ENCODE data around the gene BCKDHA.

The BCKDHA gene

GRCh38 chr19:41416194-41416674 is 18.6 kb downstream of the BCKDHA start:
- ChIA-PET CTCF (no interaction called here), POLR2A (interaction anchor here (0.7 kb wide), 1 partner anchor 530 kb away, joined by 5 read pairs; no protein-coding TSS in a partner anchor)
- DNase-seq (ENCODE audit: extremely low spot score), result no peak
- no peak for TF ChIP-seq CTCF (IDR thresholded peaks at IDR 0.05; ENCODE audit: control extremely low read depth, extremely low read depth, low read depth, missing control alignments)

GRCh38 chr19:41420101-41420880 is 22.7 kb downstream of the BCKDHA start:
- CTCF ChIA-PET, result interaction anchor here (1.0 to 1.4 kb wide), 2 partner anchors 30 to 333 kb away, joined by 3 read pairs; no protein-coding TSS in a partner anchor
- no peak for DNase-seq (ENCODE audit: extremely low spot score)
- POLR2A ChIA-PET, result interaction anchor here (1.2 kb wide), 1 partner anchor 12 kb away, joined by 3 read pairs; no protein-coding TSS in a partner anchor

GRCh38 chr19:41421314-41421713 is 23.7 kb downstream of the BCKDHA start:
- no peak for TF ChIP-seq CTCF (IDR thresholded peaks at IDR 0.05; ENCODE audit: control extremely low read depth, extremely low read depth, low read depth, missing control alignments)
- DNase-seq (ENCODE audit: extremely low spot score), result no peak
- ChIA-PET CTCF (interaction anchor here (1.4 to 1.5 kb wide), 2 partner anchors 18 to 332 kb away, joined by 3 read pairs; no protein-coding TSS in a partner anchor), POLR2A (interaction anchor here (1.2 kb wide), 1 partner anchor 13 kb away, joined by 3 read pairs; no protein-coding TSS in a partner anchor)

More at GRCh38 chr19:41420101-41420880, 22.7 kb downstream of the BCKDHA start:
- TF ChIP-seq CTCF (IDR thresholded peaks at IDR 0.05; ENCODE audit: control extremely low read depth, extremely low read depth, low read depth, missing control alignments), result no peak

GRCh38 chr19:41421973-41422372 is 24.4 kb downstream of the BCKDHA start:
- no peak for DNase-seq (ENCODE audit: extremely low spot score)
- ChIA-PET CTCF (interaction anchor here (1.5 kb wide), 1 partner anchor 19 kb away, joined by 3 read pairs; no protein-coding TSS in a partner anchor), POLR2A (no interaction called here)
- TF ChIP-seq CTCF (IDR thresholded peaks at IDR 0.05; ENCODE audit: control extremely low read depth, extremely low read depth, low read depth, missing control alignments), result no peak

- ChIA-PET POLR2A (no interaction called here), CTCF (no interaction called here)
- TF ChIP-seq CTCF (IDR thresholded peaks at IDR 0.05; ENCODE audit: control extremely low read depth, extremely low read depth, low read depth, missing control alignments), result no peak
- no peak for DNase-seq (ENCODE audit: extremely low spot score)
These were observed 24.8 kb downstream of the BCKDHA start for GRCh38 chr19:41422456-41422855.

GRCh38 chr19:41422955-41423354 is 25.3 kb downstream of the BCKDHA start:
- TF ChIP-seq CTCF (IDR thresholded peaks at IDR 0.05; ENCODE audit: control extremely low read depth, extremely low read depth, low read depth, missing control alignments), result no peak
- no peak for DNase-seq (ENCODE audit: extremely low spot score)
- POLR2A ChIA-PET, result no interaction called here
- CTCF ChIA-PET, result no interaction called here
